HG02588 (cell line): Measurements from ENCODE around the gene COL24A1.

Experiments used
- ATAC-seq: cut with Tn5 transposase; IDR thresholded peaks from one replicate; pipeline ENCODE4 v1.9.1; 2021; ENCODE audit warnings: mild to moderate bottlenecking, moderate library complexity; ENCODE audit not compliant: unreplicated experiment

COL24A1 gene

DNA sequence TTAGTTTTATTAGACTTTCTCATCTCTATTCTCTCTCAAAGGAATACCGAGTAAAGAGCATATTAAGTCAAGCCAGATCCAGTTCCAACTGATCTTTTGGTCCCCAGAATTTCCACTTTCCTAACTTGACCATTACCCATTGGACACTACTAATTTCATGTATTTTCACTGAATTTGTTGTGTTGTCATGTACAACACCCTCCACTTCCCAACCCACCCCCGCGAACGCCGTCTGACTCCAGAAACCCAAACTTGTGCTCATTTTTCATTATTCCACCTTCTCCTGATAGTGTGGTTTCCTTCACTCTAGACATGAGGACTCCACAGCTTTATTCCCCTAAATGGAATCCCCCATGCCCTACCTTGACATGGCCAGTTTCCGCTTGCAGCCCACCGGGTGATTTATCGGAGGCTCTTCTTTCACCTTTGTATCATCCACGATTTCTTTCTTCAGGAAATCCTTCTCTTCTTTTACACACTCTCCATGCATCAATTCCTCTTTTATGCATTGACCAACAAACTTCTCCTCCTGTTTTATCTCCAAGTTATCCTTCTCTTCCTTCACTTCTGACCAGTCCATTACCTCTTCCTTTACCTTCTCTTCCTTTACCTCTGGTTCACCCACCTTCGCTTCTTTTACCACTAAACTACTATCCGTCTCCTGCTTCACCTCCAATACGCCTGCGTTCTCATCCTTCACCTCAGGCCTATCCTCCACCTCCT is 449.1 kb downstream of the COL24A1 start:
- peak; percentile 25 for ATAC-seq

DNA sequence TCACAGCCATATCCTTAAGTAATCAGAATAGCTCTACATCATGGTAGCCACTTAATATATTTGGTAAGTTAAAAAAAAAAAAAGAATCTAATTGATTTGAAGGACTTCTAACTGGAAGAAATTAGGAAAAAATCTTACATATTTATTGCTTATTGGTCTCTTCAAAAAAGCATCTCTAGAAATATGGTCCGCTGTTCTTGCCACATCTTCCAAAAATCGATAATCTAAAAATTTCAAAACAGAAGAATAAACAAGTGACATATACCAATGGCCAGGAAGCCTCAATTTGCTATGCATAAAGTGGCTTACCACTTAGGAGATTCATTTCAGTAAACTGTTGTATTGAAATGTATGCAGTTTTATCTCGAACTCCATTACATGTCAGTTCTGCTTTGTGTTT is 450.6 kb downstream of the COL24A1 start:
- ATAC-seq, result no peak

DNA sequence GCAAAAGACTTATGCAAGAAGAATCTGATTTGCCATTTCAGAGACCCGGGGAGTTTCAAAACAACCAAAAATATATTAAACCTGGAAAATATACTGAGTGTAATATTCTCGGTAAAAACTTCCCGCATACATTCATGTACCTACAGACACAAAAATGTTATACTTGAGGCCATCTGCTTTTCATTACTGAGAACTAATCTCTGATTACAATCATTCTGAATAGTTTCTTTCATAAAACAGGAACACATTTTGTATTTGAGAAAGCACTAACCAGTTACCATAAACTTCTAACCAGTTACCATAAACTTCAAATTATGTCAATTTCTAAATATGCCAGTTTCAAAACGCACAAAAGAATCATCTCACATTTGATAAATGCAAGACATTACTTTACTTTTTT is 456.1 kb downstream of the COL24A1 start:
- ATAC-seq, result no peak

DNA sequence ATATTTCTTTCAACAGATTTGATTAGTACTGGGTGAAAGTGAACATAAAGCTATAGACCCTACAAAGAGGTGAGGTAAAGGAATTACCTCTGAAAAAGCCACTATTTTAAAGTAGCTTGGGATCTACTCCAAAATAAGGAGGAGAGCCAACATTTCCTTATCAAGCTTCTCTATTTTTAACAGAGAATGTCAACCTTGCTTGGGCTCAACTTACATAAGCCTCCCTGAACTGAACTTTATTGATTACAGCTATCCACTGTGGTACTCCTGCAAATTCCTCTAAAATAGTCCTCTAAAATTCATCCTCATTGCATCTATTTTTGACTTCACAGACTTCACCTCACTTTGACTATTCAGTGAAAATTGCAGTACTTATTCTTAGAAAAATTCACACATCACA is 458.7 kb downstream of the COL24A1 start:
- no peak for ATAC-seq

DNA sequence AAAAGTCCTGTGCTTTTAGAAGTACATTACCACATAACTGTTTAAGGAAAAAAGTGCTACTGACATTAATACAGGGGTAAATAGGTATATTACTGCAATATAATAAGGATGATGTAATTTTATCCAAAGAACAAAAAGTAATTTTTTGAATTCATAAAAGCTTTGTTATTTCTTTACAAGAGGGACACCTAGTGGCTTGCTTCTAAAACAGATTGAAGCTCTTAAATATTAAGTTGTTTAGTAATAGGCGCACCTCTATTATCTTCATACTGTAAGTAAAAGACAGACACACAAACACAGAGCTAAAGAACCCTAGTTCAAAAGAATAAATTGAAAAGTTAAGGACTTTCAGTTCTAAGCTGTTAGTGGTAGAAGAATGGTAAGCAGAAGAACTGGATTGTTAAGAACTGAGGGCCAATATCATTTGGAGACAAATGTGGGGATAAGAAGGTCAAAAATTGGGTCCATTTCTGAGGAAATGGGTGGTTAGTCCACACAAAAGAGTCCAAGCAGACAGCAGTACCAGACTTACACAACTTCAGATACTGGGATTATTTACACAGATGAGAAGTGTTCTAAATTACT is 463.8 kb downstream of the COL24A1 start:
- no peak for ATAC-seq

DNA sequence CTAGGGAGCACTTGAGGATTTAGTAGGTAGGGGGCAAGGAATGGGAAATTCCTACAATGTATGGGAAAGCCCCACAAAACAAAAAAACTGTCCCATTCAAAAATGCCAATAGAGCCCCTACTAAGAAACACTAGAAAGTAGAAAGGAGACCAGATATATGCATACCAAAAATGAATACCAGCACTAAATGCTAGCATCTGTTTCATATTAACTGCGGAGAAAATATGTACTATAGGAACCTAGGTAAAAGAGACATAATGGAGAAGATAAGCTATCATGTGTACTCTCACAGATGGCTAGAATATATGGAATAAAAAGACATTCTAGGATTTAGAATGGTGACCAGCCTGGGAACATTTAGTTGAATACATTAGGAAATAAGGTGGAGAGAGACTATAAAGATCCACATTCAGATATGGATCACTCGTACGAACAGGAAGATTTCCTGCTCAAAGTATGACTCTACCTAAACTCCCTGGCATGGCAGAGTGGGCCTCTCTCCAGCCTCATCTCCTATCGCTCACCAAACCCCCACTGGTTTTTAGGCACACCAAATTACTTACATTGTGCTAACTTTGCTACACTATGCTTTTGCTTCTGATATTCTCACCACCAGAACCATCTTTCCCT is 466.7 kb downstream of the COL24A1 start:
- no peak for ATAC-seq

DNA sequence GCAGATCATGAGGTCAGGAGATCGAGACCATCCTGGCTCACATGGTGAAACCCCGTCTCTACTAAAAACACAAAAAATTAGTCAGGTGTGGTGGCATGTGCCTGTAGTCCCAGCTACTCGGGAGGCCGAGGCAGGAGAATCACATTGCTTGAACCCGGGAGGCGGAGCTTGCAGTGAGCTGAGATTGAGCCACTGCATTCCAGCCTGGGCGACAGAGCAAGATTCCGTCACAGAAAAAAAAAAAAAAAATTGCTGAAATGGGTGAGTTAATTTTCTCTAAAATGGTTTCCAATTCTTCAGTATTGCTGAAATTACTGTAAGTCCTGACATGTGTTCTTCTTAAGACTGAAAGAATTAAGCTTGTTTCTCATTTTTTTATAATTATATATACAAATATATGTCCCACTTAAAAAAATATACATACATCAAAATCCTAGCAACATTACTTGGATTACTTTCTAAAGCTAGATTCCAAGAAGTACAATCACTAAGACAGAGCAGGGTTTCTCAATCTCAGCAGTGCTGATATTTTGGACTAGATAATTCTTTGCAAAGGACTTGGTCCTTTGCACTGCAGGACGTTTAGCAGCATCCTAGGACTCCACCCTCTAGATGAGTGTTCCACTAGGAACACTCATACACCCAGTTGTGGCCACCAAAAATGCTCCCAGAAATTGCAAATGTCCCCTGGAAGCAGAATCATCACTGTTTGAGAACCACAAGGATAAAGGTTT is 473.1 kb downstream of the COL24A1 start:
- ATAC-seq, result no peak

DNA sequence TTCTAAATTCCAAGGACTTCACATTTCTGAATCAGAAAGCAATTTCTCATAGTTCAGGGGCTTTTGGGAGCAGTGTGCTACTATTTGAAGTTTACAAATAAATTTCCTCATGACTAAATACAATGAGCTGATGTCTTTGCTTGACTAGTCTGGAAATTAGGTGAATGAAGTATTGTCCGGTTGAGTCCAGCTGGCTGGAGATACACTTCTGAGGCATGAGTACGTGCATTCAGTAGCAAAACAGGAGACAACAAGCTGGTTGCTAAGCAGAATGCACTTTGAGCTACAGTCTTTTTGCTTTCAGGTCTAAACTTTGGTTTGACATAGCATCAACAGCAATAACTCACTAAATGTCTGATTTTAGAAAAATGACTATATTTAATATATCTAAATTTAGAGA is 475.5 kb downstream of the COL24A1 start:
- ATAC-seq, result no peak
